Endothelial cell of umbilical vein (primary cell): Measurements from ENCODE around the gene CNPPD1. TPM values are rescaled to one million over a fixed set of nuclear protein-coding genes. Genes with fewer than 3 reads are reported as not detected.

ENCODE experiments used
- BruUV-seq: library from RNA; stranded (reverse); fragments of 400-500 nt; replicated peaks from 2 replicates; lab custom pipeline; 2021; lab: Mats Ljungman, UMichigan
- CTCF ChIA-PET: fragments of 300-600, 350-600 bp; sonication (Branson Sonifier 250); formaldehyde crosslinking; loops from one replicate; lab custom pipeline; 2021; ENCODE audit warnings: antibody characterized with exemption, inconsistent platforms; lab: Charles Lee
- POLR2A ChIA-PET: fragments of 300-600, 350-600 bp; sonication (Branson Sonifier 250); formaldehyde crosslinking; loops from one replicate; lab custom pipeline; 2021; ENCODE audit warnings: antibody characterized with exemption, inconsistent platforms; lab: Charles Lee
- DNase-seq: peaks from one replicate; pipeline ENCODE4 v3.0.0-alpha.2; 2011; ENCODE audit warnings: low read depth, low spot score
- FAIRE-seq: peaks from 2 replicates; lab custom pipeline; 2011; peaks lifted over from hg19 to GRCh38; lab: Jason Lieb, UNC
- H2AFZ ChIP-seq: 2 replicates; pipeline ENCODE4 v1.6.0; 2012; ENCODE audit warnings: low read depth, low read length, control low read depth, inconsistent platforms
- H3K27ac ChIP-seq: 2 replicates; pipeline ENCODE4 v1.5.1; 2011; ENCODE audit warnings: low read depth, mild to moderate bottlenecking, control low read depth, low read length, moderate library complexity; ENCODE audit not compliant: insufficient read depth
- H3K27me3 ChIP-seq, 2 experiments: 2 replicates each; pipeline versions ENCODE4 v1.6.0 to v1.6.1; 2011; ENCODE audit warnings: low read length in 2 of 2, mixed read lengths in 1 of 2; ENCODE audit not compliant: control insufficient read depth in 2 of 2, insufficient read depth in 2 of 2
- H3K36me3 ChIP-seq, 2 experiments: 2 replicates in 1 of 2; 3 replicates in 1 of 2; pipeline ENCODE4 v1.5.1; 2011; ENCODE audit warnings: low read length in 2 of 2, mild to moderate bottlenecking in 1 of 2, moderate library complexity in 1 of 2; ENCODE audit not compliant: control insufficient read depth in 2 of 2, insufficient read depth in 2 of 2; ENCODE audit errors: extremely low read depth in 1 of 2
- H3K4me1 ChIP-seq: 3 replicates; pipeline ENCODE4 v1.5.1; 2011; ENCODE audit warnings: mild to moderate bottlenecking, low read length; ENCODE audit not compliant: control insufficient read depth, insufficient read depth; ENCODE audit errors: extremely low read depth
- H3K4me2 ChIP-seq: 2 replicates; pipeline ENCODE4 v1.6.1; 2011; ENCODE audit warnings: low read length, control low read depth, mixed read lengths; ENCODE audit not compliant: insufficient read depth
- H3K4me3 ChIP-seq, 3 experiments: fragments of 200-600 bp in 1 of 3; sonication (generic), shearing (Covaris generic) in 1 of 3; replicated peaks in 1 of 3; 2 replicates each; pipeline ENCODE4 v1.5.1; 2011 to 2016; ENCODE audit warnings: control low read depth in 3 of 3, low read length in 3 of 3, mild to moderate bottlenecking in 2 of 3, inconsistent platforms in 1 of 3, low read depth in 1 of 3, moderate library complexity in 1 of 3; ENCODE audit not compliant: insufficient read depth in 1 of 3
- H3K79me2 ChIP-seq: 2 replicates; pipeline ENCODE4 v1.6.0; 2012; ENCODE audit warnings: low read length, inconsistent platforms; ENCODE audit not compliant: control insufficient read depth, insufficient read depth
- H3K9ac ChIP-seq: replicated peaks from 2 replicates; pipeline ENCODE3; 2011; ENCODE audit warnings: low read length, control low read depth; ENCODE audit not compliant: insufficient read depth; ENCODE audit errors: extremely low read depth
- H3K9me1 ChIP-seq: replicated peaks from 3 replicates; pipeline ENCODE4 v1.6.0; 2011; ENCODE audit warnings: mild to moderate bottlenecking, low read length; ENCODE audit not compliant: control insufficient read depth, insufficient read depth; ENCODE audit errors: extremely low read depth
- H3K9me3 ChIP-seq: replicated peaks from 2 replicates; pipeline ENCODE4 v1.5.1; 2012; ENCODE audit warnings: low read length, inconsistent platforms; ENCODE audit not compliant: control insufficient read depth, insufficient read depth
- H4K20me1 ChIP-seq: replicated peaks from 2 replicates; pipeline ENCODE3; 2011; ENCODE audit warnings: mild to moderate bottlenecking, low read length; ENCODE audit not compliant: control insufficient read depth, insufficient read depth; ENCODE audit errors: extremely low read depth
- EZH2 ChIP-seq: IDR thresholded peaks from 2 replicates; pipeline ENCODE4 v1.6.1; 2012; ENCODE audit warnings: borderline replicate concordance, low read depth, mild to moderate bottlenecking, moderate library complexity, low read length, inconsistent platforms; ENCODE audit not compliant: severe bottlenecking
- FOS ChIP-seq: IDR thresholded peaks from 2 replicates; pipeline ENCODE4 v1.6.1; 2011; ENCODE audit warnings: mild to moderate bottlenecking, low read length, moderate library complexity, borderline replicate concordance; ENCODE audit not compliant: insufficient read depth
- GATA2 ChIP-seq: IDR thresholded peaks from 2 replicates; pipeline ENCODE4 v1.7.0; 2011; ENCODE audit warnings: low read depth, mild to moderate bottlenecking, moderate library complexity, mixed read lengths, low read length; ENCODE audit not compliant: insufficient read length, insufficient read depth
- JUN ChIP-seq: IDR thresholded peaks from 2 replicates; pipeline ENCODE4 v1.6.1; 2011; ENCODE audit warnings: borderline replicate concordance, low read depth; ENCODE audit not compliant: insufficient read length, insufficient read depth
- MYC ChIP-seq: IDR thresholded peaks from one replicate; pipeline ENCODE4 v1.6.1; 2011; ENCODE audit warnings: mild to moderate bottlenecking, low read depth, low read length
- POLR2A ChIP-seq: IDR thresholded peaks from 2 replicates; pipeline ENCODE4 v1.6.1; 2012; ENCODE audit warnings: low read depth, mild to moderate bottlenecking, control low read depth, low read length
- POLR2AphosphoS5 ChIP-seq: IDR thresholded peaks from 2 replicates; pipeline ENCODE4 v1.6.1; 2012; ENCODE audit warnings: low read depth, mild to moderate bottlenecking, control low read depth, low read length, moderate library complexity; ENCODE audit not compliant: insufficient read depth
- dilution Hi-C: fragments of 300-500 bp; cut with MboI; formaldehyde crosslinking; loops from one replicate; pipeline ENCODE4 v1.15.0; 2019; ENCODE audit warnings: low sequenced_read_pairs; ENCODE audit not compliant: extremely low pct_ligation_motif_present
- intact Hi-C: fragments of 100-400 bp; cut with micrococcal nuclease; formaldehyde crosslinking; loops from one replicate; pipeline ENCODE4 v1.10.0; 2022
- polyA plus RNA-seq, 4 experiments: library from polyadenylated mRNA; depleted of rRNA in 3 of 4; stranded (reverse) in 3 of 4; unstranded in 1 of 4; fragments of >200 nt; gene quantifications; 2 replicates each; pipeline versions ENCODE4 v1.2.1 to v1.2.3, GENCODE V29; 2011 to 2012; ENCODE audit warnings: missing spikeins in 1 of 4
- total RNA-seq: library from RNA; stranded (reverse); gene quantifications from 2 replicates; pipeline ENCODE4 v1.2.3, GENCODE V29; 2021
- TF ChIP-seq, protein P1 (sequence below): IDR thresholded peaks from 2 replicates; pipeline ENCODE4 v1.6.1; 2011; ENCODE audit not compliant: insufficient read depth, insufficient read length
- TF ChIP-seq, protein P2 (sequence below), 2 donors: IDR thresholded peaks; 1 replicate in 1 of 2; 2 replicates in 1 of 2; pipeline ENCODE4 v1.5.1; 2011; ENCODE audit warnings: low read length in 2 of 2, mild to moderate bottlenecking in 2 of 2, moderate library complexity in 2 of 2, control low read depth in 1 of 2, inconsistent platforms in 1 of 2, low read depth in 1 of 2; ENCODE audit not compliant: insufficient read depth in 1 of 2; ENCODE audit errors: extremely low read depth in 1 of 2

CNPPD1 gene
- total and polyA plus RNA-seq, 2 donors (not counting 3 experiments of a cell fraction or from before 2014, with no cell fraction given) = 44.0 to 55.7 TPM

DNA sequence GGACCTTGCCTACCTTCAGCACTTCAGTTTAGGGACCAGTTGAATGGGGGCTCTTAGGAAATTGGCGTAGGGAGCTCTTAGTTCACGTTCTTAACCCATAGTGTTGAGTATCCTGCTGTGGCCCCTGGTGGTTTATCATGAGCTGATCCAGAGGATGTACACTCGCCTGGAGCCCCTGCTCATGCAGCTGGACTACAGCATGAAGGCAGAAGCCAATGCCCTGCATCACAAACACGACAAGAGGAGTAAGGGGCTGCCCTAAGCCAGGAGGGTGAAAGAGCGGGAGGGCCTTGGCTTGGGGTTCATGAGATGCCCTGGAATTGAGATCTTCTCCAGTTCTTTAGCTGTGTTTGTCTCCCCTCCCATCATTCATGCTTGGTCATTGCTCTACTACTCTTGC lies 4.2 kb upstream of the CNPPD1 start:
- peaks cover 20% of the 10 kb centered on the region for H3K79me2 ChIP-seq
- CTCF ChIA-PET = interaction anchor here (1.4 to 2.2 kb wide), 4 partner anchors 10 to 151 kb away, joined by 3 to 10 read pairs (median 4); no protein-coding TSS in a partner anchor

DNA sequence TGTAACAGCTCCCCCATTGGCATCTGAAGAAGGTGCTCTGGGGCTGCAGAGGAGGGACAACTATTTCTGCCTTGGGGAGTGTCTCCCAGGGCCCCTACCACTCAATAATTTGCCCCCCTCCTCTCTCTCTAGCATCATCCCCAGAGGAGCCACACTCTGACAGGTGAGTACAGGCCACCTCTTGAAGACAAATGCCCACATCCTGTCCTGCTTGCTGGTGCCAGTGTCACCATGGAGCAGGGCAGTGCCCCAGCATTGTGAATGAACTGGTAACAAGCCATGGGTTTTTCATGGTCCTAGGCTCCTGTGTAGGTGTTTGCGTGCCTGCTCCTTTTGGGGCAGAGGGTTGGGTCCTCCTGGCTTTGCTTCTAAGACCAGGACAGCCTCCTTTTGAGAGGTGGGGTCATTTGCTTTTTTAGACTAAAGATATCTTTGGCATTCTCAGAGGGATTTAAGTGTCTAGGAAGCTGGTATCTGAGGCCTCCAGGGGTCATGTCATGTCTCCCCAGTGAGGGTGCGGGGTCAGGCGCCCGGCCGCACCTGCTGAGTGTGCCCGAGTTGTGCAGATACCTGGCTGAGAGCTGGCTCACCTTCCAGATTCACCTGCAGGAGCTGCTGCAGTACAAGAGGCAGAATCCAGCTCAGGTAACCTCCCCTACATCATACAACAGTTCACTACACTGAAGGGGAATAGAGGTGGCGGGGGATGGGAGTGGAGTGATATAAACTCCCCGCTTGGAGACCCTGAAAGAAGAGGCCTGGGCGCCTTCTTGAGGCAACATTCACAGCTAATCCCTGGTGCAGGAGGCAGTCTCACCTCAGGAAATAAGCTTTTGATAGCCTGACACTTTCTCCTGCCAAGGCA lies 3.1 kb upstream of the CNPPD1 start:
- POLR2A ChIA-PET = no interaction called here
- Histone ChIP-seq H3K9me1 (no peaks in the 10 kb centered on the region), H3K27ac (no peak overlapping the region), H3K9me3 (no peaks in the 10 kb centered on the region), H3K9ac (no peak overlapping the region), H3K79me2 (peaks cover 22% of the 10 kb centered on the region), H4K20me1 (no peaks in the 10 kb centered on the region), H3K27me3 (no peaks in the 10 kb centered on the region), H3K4me3 (no peak overlapping the region), H2AFZ (no peak overlapping the region), H3K4me1 (peaks cover 18% of the 10 kb centered on the region), H3K36me3 (peaks cover 15 to 40% of the 10 kb centered on the region in 2 experiments), H3K4me2 (peak overlapping the region; percentile 66)
- TF ChIP-seq POLR2A (no peak), EZH2 (no peak), MYC (no peak), POLR2AphosphoS5 (no peak), GATA2 (no peak), JUN (no peak), FOS (no peak)
- TF ChIP-seq, protein P1, sequence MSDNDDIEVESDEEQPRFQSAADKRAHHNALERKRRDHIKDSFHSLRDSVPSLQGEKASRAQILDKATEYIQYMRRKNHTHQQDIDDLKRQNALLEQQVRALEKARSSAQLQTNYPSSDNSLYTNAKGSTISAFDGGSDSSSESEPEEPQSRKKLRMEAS = no peak
- TF ChIP-seq, protein P2, sequence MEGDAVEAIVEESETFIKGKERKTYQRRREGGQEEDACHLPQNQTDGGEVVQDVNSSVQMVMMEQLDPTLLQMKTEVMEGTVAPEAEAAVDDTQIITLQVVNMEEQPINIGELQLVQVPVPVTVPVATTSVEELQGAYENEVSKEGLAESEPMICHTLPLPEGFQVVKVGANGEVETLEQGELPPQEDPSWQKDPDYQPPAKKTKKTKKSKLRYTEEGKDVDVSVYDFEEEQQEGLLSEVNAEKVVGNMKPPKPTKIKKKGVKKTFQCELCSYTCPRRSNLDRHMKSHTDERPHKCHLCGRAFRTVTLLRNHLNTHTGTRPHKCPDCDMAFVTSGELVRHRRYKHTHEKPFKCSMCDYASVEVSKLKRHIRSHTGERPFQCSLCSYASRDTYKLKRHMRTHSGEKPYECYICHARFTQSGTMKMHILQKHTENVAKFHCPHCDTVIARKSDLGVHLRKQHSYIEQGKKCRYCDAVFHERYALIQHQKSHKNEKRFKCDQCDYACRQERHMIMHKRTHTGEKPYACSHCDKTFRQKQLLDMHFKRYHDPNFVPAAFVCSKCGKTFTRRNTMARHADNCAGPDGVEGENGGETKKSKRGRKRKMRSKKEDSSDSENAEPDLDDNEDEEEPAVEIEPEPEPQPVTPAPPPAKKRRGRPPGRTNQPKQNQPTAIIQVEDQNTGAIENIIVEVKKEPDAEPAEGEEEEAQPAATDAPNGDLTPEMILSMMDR (IDR thresholded peaks at IDR 0.05; ENCODE audit: extremely low read depth in 1 of 2, insufficient read depth in 1 of 2, low read depth in 1 of 2, low read length in 2 of 2) = no peak
- CTCF ChIA-PET = interaction anchor here (1.4 to 2.2 kb wide), 3 partner anchors 9 to 150 kb away, joined by 3 to 10 read pairs (median 5); no protein-coding TSS in a partner anchor
- intact Hi-C loops = loop anchor here (5.0 kb wide), 1 partner anchor 613 kb away; the partner anchor contains the start of genes CNOT9 and USP37
- FAIRE-seq (no peak), DNase-seq (no peak)
- dilution Hi-C loops = no loop called here
- no TSS peak for BruUV-seq

More for the DNA sequence above, 4.2 kb upstream of the CNPPD1 start:
- no peak overlapping the region for H3K4me3 ChIP-seq
- intact Hi-C loops (no loop called here), dilution Hi-C loops (no loop called here)
- no peak for DNase-seq
- no peaks in the 10 kb centered on the region for H3K9me1 ChIP-seq
- no TSS peak for BruUV-seq
- peaks cover 18% of the 10 kb centered on the region for H3K4me1 ChIP-seq
- no peaks in the 10 kb centered on the region for H3K9me3 ChIP-seq
- H4K20me1 ChIP-seq = no peaks in the 10 kb centered on the region
- POLR2A ChIA-PET = no interaction called here
- no peak overlapping the region for H3K4me2 ChIP-seq
- H3K27ac ChIP-seq = no peak overlapping the region
- H3K27me3 ChIP-seq = no peaks in the 10 kb centered on the region
- H3K36me3 ChIP-seq = peaks cover 15 to 39% of the 10 kb centered on the region in 2 experiments
- TF ChIP-seq GATA2 (no peak), POLR2AphosphoS5 (no peak), POLR2A (no peak)
- H3K9ac ChIP-seq = no peak overlapping the region
- no peak overlapping the region for H2AFZ ChIP-seq
- no peak for FAIRE-seq
